IMR-90 (cell line): ENCODE measurements around the gene MALSU1. TPM values are rescaled to one million over a fixed set of nuclear protein-coding genes. Genes with fewer than 3 reads are reported as not detected.

ENCODE experiments used
- ATAC-seq: fragments of 200-7000 bp; cut with Tn5 transposase; 2 replicates; pipeline ENCODE4 v1.9.1; 2020; ENCODE audit warnings: low read depth, mild to moderate bottlenecking, moderate library complexity
- BruUV-seq: library from RNA; stranded (reverse); fragments of 400-500 nt; replicated peaks from 2 replicates; lab custom pipeline; 2021; lab: Mats Ljungman, UMichigan
- CTCF ChIA-PET: fragments of 300-600 bp; formaldehyde crosslinking; extraction: SDS; loops from one replicate; lab custom pipeline; 2021; ENCODE audit warnings: antibody characterized with exemption; lab: Yijun Ruan, JAX
- POLR2A ChIA-PET: fragments of 300-600 bp; sonication (Branson Sonifier 250); formaldehyde crosslinking; loops from one replicate; lab custom pipeline; 2022; ENCODE audit warnings: antibody characterized with exemption; ENCODE audit not compliant: unreplicated experiment; lab: Charles Lee
- DNase-seq: peaks from one replicate; pipeline ENCODE4 v3.0.0; 2013
- H2AFZ ChIP-seq: replicated peaks from 2 replicates; pipeline ENCODE3; 2013; ENCODE audit warnings: low read length, mild to moderate bottlenecking; ENCODE audit not compliant: poor library complexity
- H2AK5ac ChIP-seq: 2 replicates; pipeline ENCODE4 v1.6.1; 2013; ENCODE audit warnings: low read depth, low read length, inconsistent platforms
- H2AK9ac ChIP-seq: replicated peaks from 2 replicates; pipeline ENCODE3; 2013; ENCODE audit warnings: mild to moderate bottlenecking, low read depth, low read length, moderate library complexity; ENCODE audit not compliant: poor library complexity
- H2BK120ac ChIP-seq: 2 replicates; pipeline ENCODE4 v1.6.1; 2013; ENCODE audit warnings: low read depth, low read length, inconsistent platforms
- H2BK15ac ChIP-seq: 3 replicates; pipeline ENCODE4 v1.6.1; 2013; ENCODE audit warnings: low read depth, low read length, inconsistent platforms
- H2BK20ac ChIP-seq: 2 replicates; pipeline ENCODE4 v1.6.1; 2013; ENCODE audit warnings: low read depth, mild to moderate bottlenecking, inconsistent platforms, low read length, moderate library complexity
- H2BK5ac ChIP-seq: 2 replicates; pipeline ENCODE4 v1.6.1; 2013; ENCODE audit warnings: mild to moderate bottlenecking, low read depth, low read length, inconsistent platforms; ENCODE audit not compliant: poor library complexity, severe bottlenecking
- H3K14ac ChIP-seq: replicated peaks from 2 replicates; pipeline ENCODE4 v1.6.1; 2013; ENCODE audit warnings: low read depth, low read length, inconsistent platforms
- H3K18ac ChIP-seq: 2 replicates; pipeline ENCODE4 v1.6.1; 2013; ENCODE audit warnings: low read depth, low read length, control low read depth
- H3K23ac ChIP-seq: 2 replicates; pipeline ENCODE4 v1.6.1; 2013; ENCODE audit warnings: low read depth, low read length, inconsistent platforms
- H3K27ac ChIP-seq: 2 replicates; pipeline ENCODE4 v1.5.1; 2013; ENCODE audit warnings: mild to moderate bottlenecking, control low read depth, low read length; ENCODE audit not compliant: insufficient read depth
- H3K27me3 ChIP-seq: 2 replicates; pipeline ENCODE4 v1.6.1; 2013; ENCODE audit warnings: low read length; ENCODE audit not compliant: control insufficient read depth, insufficient read depth
- H3K36me3 ChIP-seq: 2 replicates; pipeline ENCODE4 v1.6.1; 2013; ENCODE audit warnings: low read length, mixed read lengths; ENCODE audit not compliant: control insufficient read depth, insufficient read depth
- H3K4ac ChIP-seq: 2 replicates; pipeline ENCODE4 v1.6.1; 2013; ENCODE audit warnings: low read depth, low read length, inconsistent platforms
- H3K4me1 ChIP-seq: 2 replicates; pipeline ENCODE4 v1.6.1; 2013; ENCODE audit warnings: low read length, mixed read lengths; ENCODE audit not compliant: control insufficient read depth, insufficient read depth
- H3K4me2 ChIP-seq: 2 replicates; pipeline ENCODE4 v1.6.1; 2013; ENCODE audit warnings: low read depth, mild to moderate bottlenecking, control low read depth, low read length, moderate library complexity
- H3K4me3 ChIP-seq: 2 replicates; pipeline ENCODE4 v1.5.1; 2013; ENCODE audit warnings: low read depth, mild to moderate bottlenecking, control low read depth, low read length, moderate library complexity; ENCODE audit not compliant: insufficient read depth
- H3K56ac ChIP-seq: 2 replicates; pipeline ENCODE4 v1.6.1; 2013; ENCODE audit warnings: low read length, inconsistent platforms; ENCODE audit not compliant: insufficient read depth; ENCODE audit errors: extremely low read depth
- H3K79me1 ChIP-seq, 2 experiments: 2 replicates each; pipeline ENCODE4 v1.6.1; 2013; ENCODE audit warnings: low read length in 2 of 2, inconsistent platforms in 1 of 2, low read depth in 1 of 2
- H3K9ac ChIP-seq: 2 replicates; pipeline ENCODE4 v1.6.1; 2013; ENCODE audit warnings: low read depth, low read length, control low read depth
- H3K9me1 ChIP-seq: 2 replicates; pipeline ENCODE4 v1.6.1; 2013; ENCODE audit warnings: low read length, inconsistent platforms; ENCODE audit not compliant: insufficient read depth
- H3K9me3 ChIP-seq: 2 replicates; pipeline ENCODE4 v1.6.1; 2013; ENCODE audit warnings: low read length; ENCODE audit not compliant: control insufficient read depth, insufficient read depth
- H4K20me1 ChIP-seq: 2 replicates; pipeline ENCODE4 v1.6.1; 2013; ENCODE audit warnings: low read length, inconsistent platforms; ENCODE audit not compliant: insufficient read depth
- H4K5ac ChIP-seq: 2 replicates; pipeline ENCODE4 v1.6.1; 2013; ENCODE audit warnings: mild to moderate bottlenecking, low read depth, low read length, control low read depth
- H4K8ac ChIP-seq, 2 experiments: 2 replicates each; pipeline ENCODE4 v1.6.1; 2013; ENCODE audit warnings: low read depth in 2 of 2, low read length in 2 of 2, control low read depth in 1 of 2, inconsistent platforms in 1 of 2
- H4K91ac ChIP-seq: 2 replicates; pipeline ENCODE4 v1.6.1; 2013; ENCODE audit warnings: low read depth, low read length, inconsistent platforms; ENCODE audit not compliant: insufficient read depth
- CEBPB ChIP-seq: IDR thresholded peaks from 2 replicates; pipeline ENCODE4 v1.6.1; 2012; ENCODE audit warnings: low read depth, low read length, improper control_type of control experiment
- CHD1 ChIP-seq: IDR thresholded peaks from 2 replicates; pipeline ENCODE4 v1.6.1; 2012; ENCODE audit warnings: low read depth, low read length, improper control_type of control experiment
- FOS ChIP-seq: fragments of 150-350 bp; IDR thresholded peaks from 2 replicates; pipeline ENCODE4 v1.6.1; 2016; ENCODE audit warnings: low read depth, low read length
- RCOR1 ChIP-seq: IDR thresholded peaks from 2 replicates; pipeline ENCODE4 v1.6.1; 2012; ENCODE audit warnings: mild to moderate bottlenecking, low read length, improper control_type of control experiment; ENCODE audit not compliant: insufficient replicate concordance
- RFX5 ChIP-seq: IDR thresholded peaks from 2 replicates; pipeline ENCODE4 v1.8.0; 2012; ENCODE audit warnings: low read depth, mild to moderate bottlenecking, low read length, moderate library complexity
- SMC3 ChIP-seq: fragments of 150-350 bp; IDR thresholded peaks from 2 replicates; pipeline ENCODE4 v1.6.1; 2016; ENCODE audit warnings: low read depth, mild to moderate bottlenecking, antibody characterized with exemption, low read length, moderate library complexity
- WGBS, 2 experiments: methylation state at CpG; one replicate each; pipeline versions ENCODE4 v1.1.5 to v1.1.7; 2013; ENCODE audit warnings: missing lambda C conversion rate in 2 of 2; ENCODE audit not compliant: insufficient read length in 1 of 2; ENCODE audit errors: extremely low coverage in 2 of 2; 5-methylcytosine and 5-hydroxymethylcytosine counted together
- dilution Hi-C: fragments of 300-500 bp; cut with HindIII; formaldehyde crosslinking; loops from one replicate; pipeline ENCODE4 v1.14.3; 2018; ENCODE audit warnings: low sequenced_read_pairs; ENCODE audit not compliant: unreplicated experiment
- in situ Hi-C: fragments of 300-500 bp; cut with MboI; formaldehyde crosslinking; loops from 3 replicates; pipeline ENCODE4 v1.14.3; 2019; ENCODE audit warnings: low sequenced_read_pairs, inconsistent platforms, mixed read lengths
- intact Hi-C: fragments of 100-400 bp; cut with micrococcal nuclease; formaldehyde crosslinking; loops from 2 replicates; pipeline ENCODE4 v1.10.0; 2022
- polyA plus RNA-seq, 3 experiments: library from polyadenylated mRNA; depleted of rRNA; stranded (reverse); fragments of >200 nt; gene quantifications; 2 replicates each; pipeline ENCODE4 v1.2.3, GENCODE V29; 2012; ENCODE audit warnings: low replicate concordance in 1 of 3
- total RNA-seq: library from RNA; depleted of rRNA; stranded (reverse); fragments of >200 nt; gene quantifications from 2 replicates; pipeline ENCODE4 v1.2.3, GENCODE V29; 2012
- TF ChIP-seq, protein P1 (sequence below): fragments of 150-350 bp; IDR thresholded peaks from 2 replicates; pipeline ENCODE4 v1.6.1; 2016; ENCODE audit warnings: low read depth, mild to moderate bottlenecking, low read length, moderate library complexity, borderline replicate concordance

MALSU1 gene
- total and polyA plus RNA-seq, 2 of the 4 experiments (the other 2 are of a cell fraction), result 30.5 to 36.0 TPM

DNA sequence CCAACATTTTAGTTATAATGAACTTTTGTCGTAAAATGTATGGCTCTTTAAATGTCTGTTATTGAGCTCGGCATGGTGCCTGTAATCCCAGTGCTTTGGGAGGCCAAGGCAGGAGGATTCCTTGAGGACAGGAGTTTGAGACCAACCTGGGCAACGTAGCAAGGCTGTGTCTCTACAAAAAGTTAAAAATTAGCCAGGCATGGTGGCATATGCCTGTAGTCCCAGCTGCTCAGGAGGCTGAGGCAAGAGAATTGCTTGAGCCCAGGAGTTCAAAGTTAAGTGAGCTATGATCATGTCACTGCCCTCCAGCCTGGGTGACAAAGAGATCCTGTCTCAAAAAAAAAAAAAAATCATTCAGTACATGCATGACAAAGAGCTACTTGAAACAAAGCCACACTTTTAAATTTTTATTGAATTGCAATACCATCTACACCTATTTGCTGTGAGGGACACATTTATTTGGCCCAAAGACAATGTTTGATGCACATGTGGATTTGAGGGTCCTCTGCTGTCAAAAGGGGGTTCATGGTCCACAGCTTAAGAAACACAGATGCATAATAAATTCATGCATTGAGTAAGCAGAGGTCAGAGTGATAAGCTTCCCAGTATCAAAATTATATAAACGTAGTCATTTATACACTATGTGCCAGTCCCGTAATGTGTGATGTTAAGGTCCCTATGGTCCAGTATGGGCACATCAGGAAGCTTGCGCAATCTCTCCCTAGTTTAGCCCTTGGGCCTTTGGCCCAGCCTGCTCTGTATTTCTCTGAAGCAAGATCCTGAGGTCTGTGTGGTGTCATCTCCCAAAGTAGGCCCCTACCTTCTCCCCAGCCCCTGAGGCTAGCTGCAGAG lies 4.4 kb upstream of the MALSU1 start:
- dilution Hi-C loops (no loop called here), in situ Hi-C loops (no loop called here), intact Hi-C loops (no loop called here)
- Histone ChIP-seq H2BK120ac (no peak overlapping the region), H2BK15ac (no peak overlapping the region), H3K9me3 (no peaks in the 10 kb centered on the region), H2AK9ac (no peak overlapping the region), H2AK5ac (no peak overlapping the region), H3K23ac (no peak overlapping the region), H3K27me3 (no peaks in the 10 kb centered on the region), H2AFZ (no peak overlapping the region), H3K9ac (no peak overlapping the region), H3K14ac (no peak overlapping the region), H3K9me1 (peaks cover 7% of the 10 kb centered on the region; the same call in 1 of the 2 replicates), H4K91ac (no peak overlapping the region), H3K27ac (no peak overlapping the region), H3K56ac (no peak overlapping the region), H3K18ac (no peak overlapping the region), H3K4ac (no peak overlapping the region), H3K79me1 (peaks cover 0 to 8% of the 10 kb centered on the region in 2 experiments; a peak in 3 of 4 replicates), H3K4me2 (no peak overlapping the region), H4K20me1 (no peaks in the 10 kb centered on the region), H3K4me1 (peaks cover 2% of the 10 kb centered on the region), H3K4me3 (no peak overlapping the region), H3K36me3 (no peaks in the 10 kb centered on the region), H4K5ac (no peak overlapping the region), H4K8ac (no peak overlapping the region), H2BK20ac (no peak overlapping the region), H2BK5ac (no peak overlapping the region)
- 75% methylated on average over 2 of the region's 6 CpGs; no CpG with 5 or more reads in 1 of the 2 experiments for WGBS, 2 experiments
- ATAC-seq, result no peak
- DNase-seq, result no peak
- BruUV-seq, result no TSS peak
- POLR2A ChIA-PET, result no interaction called here
- TF ChIP-seq RFX5 (no peak), CHD1 (no peak), CEBPB (peak; percentile 91), RCOR1 (no peak), SMC3 (no peak), FOS (no peak)
- TF ChIP-seq, protein P1, sequence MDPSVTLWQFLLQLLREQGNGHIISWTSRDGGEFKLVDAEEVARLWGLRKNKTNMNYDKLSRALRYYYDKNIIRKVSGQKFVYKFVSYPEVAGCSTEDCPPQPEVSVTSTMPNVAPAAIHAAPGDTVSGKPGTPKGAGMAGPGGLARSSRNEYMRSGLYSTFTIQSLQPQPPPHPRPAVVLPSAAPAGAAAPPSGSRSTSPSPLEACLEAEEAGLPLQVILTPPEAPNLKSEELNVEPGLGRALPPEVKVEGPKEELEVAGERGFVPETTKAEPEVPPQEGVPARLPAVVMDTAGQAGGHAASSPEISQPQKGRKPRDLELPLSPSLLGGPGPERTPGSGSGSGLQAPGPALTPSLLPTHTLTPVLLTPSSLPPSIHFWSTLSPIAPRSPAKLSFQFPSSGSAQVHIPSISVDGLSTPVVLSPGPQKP, result no peak
- CTCF ChIA-PET, result no interaction called here
